DND-41 (cell line): Measurements from ENCODE around the gene C2orf72.

Source experiments
- ATAC-seq: fragments of 200-7000 bp; cut with Tn5 transposase; 3 replicates; pipeline ENCODE4 v1.9.1; 2021; ENCODE audit warnings: low read depth; ENCODE audit not compliant: insufficient read depth
- DNase-seq: peaks from one replicate; pipeline ENCODE4 v3.0.0-alpha.2; 2020
- H2AFZ ChIP-seq: 2 replicates; pipeline ENCODE4 v1.6.0; 2012; ENCODE audit warnings: low read depth, low read length
- H3K27ac ChIP-seq: 2 replicates; pipeline ENCODE4 v1.5.1; 2012; ENCODE audit warnings: low read length, inconsistent platforms
- H3K27me3 ChIP-seq: fragments of 200-600 bp; sonication (generic); 2 replicates; pipeline ENCODE4 v1.6.0; 2012; ENCODE audit warnings: low read length, mild to moderate bottlenecking, inconsistent platforms; ENCODE audit not compliant: insufficient read depth, poor library complexity
- H3K36me3 ChIP-seq: 2 replicates; pipeline ENCODE4 v1.5.1; 2012; ENCODE audit warnings: low read length, inconsistent platforms; ENCODE audit not compliant: insufficient read depth
- H3K4me1 ChIP-seq: 2 replicates; pipeline ENCODE4 v1.5.1; 2012; ENCODE audit warnings: mild to moderate bottlenecking, low read length; ENCODE audit not compliant: insufficient read depth
- H3K4me2 ChIP-seq: 2 replicates; pipeline ENCODE4 v1.6.0; 2012; ENCODE audit warnings: mild to moderate bottlenecking, moderate library complexity, low read length, inconsistent platforms; ENCODE audit not compliant: insufficient read depth
- H3K4me3 ChIP-seq, 2 experiments: fragments of 200-600 bp in 1 of 2; shearing (Covaris generic) in 1 of 2; 2 replicates each; pipeline ENCODE4 v1.5.1; 2012 to 2016; ENCODE audit warnings: inconsistent platforms in 2 of 2, low read length in 2 of 2, mild to moderate bottlenecking in 2 of 2, low read depth in 1 of 2, moderate library complexity in 1 of 2
- H3K79me2 ChIP-seq: 2 replicates; pipeline ENCODE4 v1.6.0; 2012; ENCODE audit warnings: low read length, inconsistent platforms; ENCODE audit not compliant: insufficient read depth
- H3K9ac ChIP-seq: 2 replicates; pipeline ENCODE4 v1.6.0; 2012; ENCODE audit warnings: low read depth, mild to moderate bottlenecking, inconsistent platforms, low read length, moderate library complexity
- H3K9me3 ChIP-seq: 2 replicates; pipeline ENCODE4 v1.5.1; 2012; ENCODE audit warnings: low read length, moderate library complexity, mild to moderate bottlenecking, inconsistent platforms; ENCODE audit not compliant: insufficient read depth, severe bottlenecking
- H4K20me1 ChIP-seq: 2 replicates; pipeline ENCODE4 v1.6.0; 2012; ENCODE audit warnings: low read length; ENCODE audit not compliant: insufficient read depth
- EZH2 ChIP-seq: IDR thresholded peaks from 3 replicates; pipeline ENCODE4 v1.6.1; 2012; ENCODE audit warnings: borderline replicate concordance, low read depth, mild to moderate bottlenecking, moderate library complexity, low read length, inconsistent platforms; ENCODE audit not compliant: severe bottlenecking
- TF ChIP-seq, protein P1 (sequence below): IDR thresholded peaks from 2 replicates; pipeline ENCODE4 v1.5.1; 2012; ENCODE audit warnings: borderline replicate concordance, low read length, moderate library complexity, mild to moderate bottlenecking; ENCODE audit not compliant: poor library complexity, severe bottlenecking; ENCODE audit errors: extremely low read depth

The C2orf72 gene

DNA sequence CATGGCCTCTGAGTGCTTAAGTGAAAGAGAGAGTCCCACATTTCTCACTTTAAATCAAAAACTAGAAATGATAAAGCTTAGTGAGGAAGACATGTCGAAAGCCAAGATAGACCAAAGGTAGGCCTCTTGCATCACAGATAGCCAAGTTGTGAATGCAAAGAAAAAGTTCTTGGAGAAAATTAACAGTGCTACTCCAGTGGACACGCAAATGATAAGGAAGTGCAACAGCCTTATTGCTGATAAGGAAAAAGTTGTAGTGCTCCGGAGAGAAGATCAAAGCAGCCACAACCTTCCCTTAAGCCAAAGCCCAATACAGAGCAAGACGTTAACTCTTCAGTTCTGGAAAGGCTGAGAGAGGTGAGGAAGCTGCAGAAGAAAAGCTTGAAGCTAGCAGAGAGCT, 51.4 kb downstream of the C2orf72 start:
- H3K4me3 ChIP-seq = no peak overlapping the region
- H4K20me1 ChIP-seq = 0 out of 2 replicates have a peak, but pooled peaks cover 2% of the 10 kb centered on the region
- ATAC-seq = no peak
- H3K27me3 ChIP-seq = no peaks in the 10 kb centered on the region
- H3K4me1 ChIP-seq = no peaks in the 10 kb centered on the region
- no peaks in the 10 kb centered on the region for H3K9me3 ChIP-seq
- no peak overlapping the region for H3K4me2 ChIP-seq
- peaks cover 90% of the 10 kb centered on the region for H3K36me3 ChIP-seq
- no peaks in the 10 kb centered on the region for H3K79me2 ChIP-seq
- DNase-seq = no peak
- H3K27ac ChIP-seq = no peak overlapping the region
- no peak overlapping the region for H3K9ac ChIP-seq
- TF ChIP-seq, protein P1, sequence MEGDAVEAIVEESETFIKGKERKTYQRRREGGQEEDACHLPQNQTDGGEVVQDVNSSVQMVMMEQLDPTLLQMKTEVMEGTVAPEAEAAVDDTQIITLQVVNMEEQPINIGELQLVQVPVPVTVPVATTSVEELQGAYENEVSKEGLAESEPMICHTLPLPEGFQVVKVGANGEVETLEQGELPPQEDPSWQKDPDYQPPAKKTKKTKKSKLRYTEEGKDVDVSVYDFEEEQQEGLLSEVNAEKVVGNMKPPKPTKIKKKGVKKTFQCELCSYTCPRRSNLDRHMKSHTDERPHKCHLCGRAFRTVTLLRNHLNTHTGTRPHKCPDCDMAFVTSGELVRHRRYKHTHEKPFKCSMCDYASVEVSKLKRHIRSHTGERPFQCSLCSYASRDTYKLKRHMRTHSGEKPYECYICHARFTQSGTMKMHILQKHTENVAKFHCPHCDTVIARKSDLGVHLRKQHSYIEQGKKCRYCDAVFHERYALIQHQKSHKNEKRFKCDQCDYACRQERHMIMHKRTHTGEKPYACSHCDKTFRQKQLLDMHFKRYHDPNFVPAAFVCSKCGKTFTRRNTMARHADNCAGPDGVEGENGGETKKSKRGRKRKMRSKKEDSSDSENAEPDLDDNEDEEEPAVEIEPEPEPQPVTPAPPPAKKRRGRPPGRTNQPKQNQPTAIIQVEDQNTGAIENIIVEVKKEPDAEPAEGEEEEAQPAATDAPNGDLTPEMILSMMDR = no peak
- no peak for TF ChIP-seq EZH2
- H2AFZ ChIP-seq = no peak overlapping the region

DNA sequence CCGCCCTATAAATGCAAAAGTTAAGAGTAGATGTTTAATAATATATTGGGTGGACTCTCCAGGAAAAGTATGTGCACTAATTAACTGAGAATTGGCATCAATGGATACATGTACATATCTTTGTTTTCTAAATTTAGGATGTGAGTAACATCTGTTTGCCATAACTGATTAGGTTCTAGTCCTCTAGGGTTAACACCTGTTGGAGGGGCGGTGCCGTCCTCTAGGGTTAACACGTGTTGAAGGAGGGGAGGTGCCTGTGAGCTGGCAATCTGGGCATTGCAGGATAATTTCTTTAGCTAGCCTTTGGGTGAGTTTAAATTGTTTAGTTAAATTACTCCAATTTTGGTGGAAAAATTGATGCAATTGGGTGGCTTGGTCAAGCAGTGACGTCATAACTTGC, 56.6 kb downstream of the C2orf72 start:
- Histone ChIP-seq H4K20me1 (0 out of 2 replicates have a peak, but pooled peaks cover under 1% of the 10 kb centered on the region), H3K9ac (no peak overlapping the region), H3K79me2 (0 out of 2 replicates have a peak, but pooled peaks cover 5% of the 10 kb centered on the region), H3K27me3 (no peaks in the 10 kb centered on the region), H3K4me2 (no peak overlapping the region), H2AFZ (no peak overlapping the region), H3K4me1 (no peaks in the 10 kb centered on the region), H3K9me3 (peaks cover 11% of the 10 kb centered on the region), H3K36me3 (peaks cover 87% of the 10 kb centered on the region), H3K4me3 (no peak overlapping the region), H3K27ac (no peak overlapping the region)
- no peak for DNase-seq
- TF ChIP-seq, protein P1 = no peak
- TF ChIP-seq EZH2 = no peak
- ATAC-seq = no peak

DNA sequence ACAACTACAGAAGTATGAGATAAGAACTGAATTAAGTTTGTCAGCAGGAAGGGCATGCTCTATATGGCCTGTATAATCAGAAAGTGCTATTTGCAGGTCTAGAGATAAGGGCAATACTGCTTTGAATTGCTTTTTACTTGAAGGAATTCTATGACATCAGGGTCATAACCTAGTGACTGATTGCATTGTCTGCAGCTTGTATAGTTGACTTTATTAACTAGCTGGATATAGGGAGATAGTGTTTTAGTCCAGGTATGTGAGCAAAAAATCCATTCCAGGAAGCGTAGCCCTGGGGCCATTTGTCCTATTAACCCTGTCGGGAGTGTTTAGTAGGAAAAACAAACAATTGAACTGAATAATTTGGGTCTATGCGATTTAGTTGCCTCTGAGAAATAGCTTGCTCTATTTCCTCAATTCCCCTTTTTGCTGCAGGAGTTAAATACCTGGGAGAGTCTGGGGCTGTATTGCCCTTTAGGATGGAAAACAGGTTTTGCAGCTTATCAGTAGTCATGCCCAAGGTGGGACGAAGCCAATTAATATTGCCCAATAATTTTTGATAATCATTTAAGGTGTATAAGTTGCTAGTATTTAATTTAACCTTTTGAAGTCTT, 57.5 kb downstream of the C2orf72 start:
- no peak overlapping the region for H3K27ac ChIP-seq
- H3K9me3 ChIP-seq = peaks cover 20% of the 10 kb centered on the region
- no peak overlapping the region for H3K9ac ChIP-seq
- peaks cover 8% of the 10 kb centered on the region; the same call in 1 of the 2 replicates for H3K79me2 ChIP-seq
- H3K36me3 ChIP-seq = peaks cover 89% of the 10 kb centered on the region
- H3K27me3 ChIP-seq = no peaks in the 10 kb centered on the region
- no peak overlapping the region for H2AFZ ChIP-seq
- TF ChIP-seq EZH2 = no peak
- TF ChIP-seq, protein P1 = no peak
- no peak for DNase-seq
- no peak for ATAC-seq
- no peak overlapping the region for H3K4me3 ChIP-seq
- H4K20me1 ChIP-seq = no peaks in the 10 kb centered on the region
- H3K4me2 ChIP-seq = no peak overlapping the region
- no peaks in the 10 kb centered on the region for H3K4me1 ChIP-seq
